K562 (cell line): ENCODE data around the gene KCNH2. TPM values are rescaled to one million over a fixed set of nuclear protein-coding genes. Genes with fewer than 3 reads are reported as not detected.
"Not testable (repeated sequence)": the region's sequence is repeated elsewhere in the genome, so short reads cannot be mapped to it uniquely, and the experiment has no call there.

Source experiments
- BCL6 ChIP-seq: fragments of 250-450 bp; sonication (Bioruptor Pico); IDR thresholded peaks from 2 replicates; pipeline ENCODE4 v1.4.0; 2020
- CEBPG ChIP-seq, 3 experiments: fragments of 200-800 bp in 1 of 3; sonication (Bioruptor generic) in 1 of 3; sonication (generic) in 1 of 3; formaldehyde crosslinking in 1 of 3; IDR thresholded peaks in 2 of 3; conservative IDR thresholded peaks in 1 of 3; 2 replicates each; pipeline versions ENCODE4 v1.6.1 to v1.8.0; 2016 to 2022; ENCODE audit warnings: missing compliant biosample characterization in 2 of 3, missing genetic modification characterization in 2 of 3, mild to moderate bottlenecking in 1 of 3, missing genetic modification reagents in 1 of 3
- CGGBP1 ChIP-seq: fragments of 250-450 bp; sonication (Bioruptor Pico); IDR thresholded peaks from 2 replicates; pipeline ENCODE4 v1.9.0; 2021; ENCODE audit warnings: mild to moderate bottlenecking
- CLOCK ChIP-seq: fragments of 250-450 bp; sonication (Bioruptor Pico); IDR thresholded peaks from 2 replicates; pipeline ENCODE4 v1.4.0; 2020; ENCODE audit warnings: mild to moderate bottlenecking, moderate library complexity, borderline replicate concordance
- ELF2 ChIP-seq: fragments of 250-450 bp; sonication (Bioruptor Pico); IDR thresholded peaks from 2 replicates; pipeline ENCODE4 v1.5.0; 2021; ENCODE audit warnings: mild to moderate bottlenecking
- ELF4 ChIP-seq: fragments of 450-650 bp; formaldehyde crosslinking; IDR thresholded peaks from 2 replicates; pipeline ENCODE4 v1.4.0; 2022; ENCODE audit warnings: missing genetic modification characterization
- HDAC8 ChIP-seq: fragments of 450-650 bp; IDR thresholded peaks from 2 replicates; pipeline ENCODE4 v1.6.1; 2016; ENCODE audit warnings: mild to moderate bottlenecking, missing genetic modification characterization, moderate library complexity, missing compliant biosample characterization
- MAFG ChIP-seq: fragments of 450-650 bp; conservative IDR thresholded peaks from 2 replicates; pipeline ENCODE4 v1.6.1; 2016; ENCODE audit warnings: missing genetic modification characterization, missing compliant biosample characterization
- NFRKB ChIP-seq: fragments of 450-650 bp; IDR thresholded peaks from 2 replicates; pipeline ENCODE4 v1.6.1; 2016; ENCODE audit warnings: low read depth
- POLR2A ChIP-seq: fragments of 450-650 bp; conservative IDR thresholded peaks from 2 replicates; pipeline ENCODE4 v1.6.1; 2016
- SOX6 ChIP-seq: fragments of 450-650 bp; IDR thresholded peaks from 2 replicates; pipeline ENCODE4 v1.6.1; 2014; ENCODE audit warnings: mild to moderate bottlenecking
- STAT5A ChIP-seq: IDR thresholded peaks from 2 replicates; pipeline ENCODE4 v1.6.1; 2012; ENCODE audit warnings: low read length, inconsistent platforms, borderline replicate concordance
- TBL1XR1 ChIP-seq, 2 experiments: IDR thresholded peaks; 2 replicates each; pipeline ENCODE4 v1.6.1; 2012; ENCODE audit warnings: improper control_type of control experiment in 2 of 2, low read length in 2 of 2, mild to moderate bottlenecking in 1 of 2
- ZNF707 ChIP-seq: fragments of 250-450 bp; sonication (Bioruptor Pico); conservative IDR thresholded peaks from 2 replicates; pipeline ENCODE4 v1.8.0; 2022; ENCODE audit warnings: inconsistent platforms, mild to moderate bottlenecking, moderate library complexity
- ZNF766 ChIP-seq: fragments of 200-800 bp; sonication (Bioruptor generic); conservative IDR thresholded peaks from 2 replicates; pipeline ENCODE4 v1.6.1; 2016; ENCODE audit warnings: missing genetic modification characterization, missing compliant biosample characterization
- ZNF79 ChIP-seq: fragments of 250-450 bp; sonication (Bioruptor Pico); IDR thresholded peaks from 2 replicates; pipeline ENCODE4 v1.4.0; 2020; ENCODE audit warnings: low read depth, mild to moderate bottlenecking, moderate library complexity
- polyA plus RNA-seq, 8 experiments: library from polyadenylated mRNA; depleted of rRNA in 4 of 8; stranded (reverse) in 5 of 8; unstranded in 3 of 8; fragments of >200 nt; fragmentation: Nextera tagmentation in 2 of 8; fragmentation: Illumina TruSeq in 1 of 8; extraction: Ambion mirVana in 2 of 8; extraction: Trizol in 1 of 8; gene quantifications; 2 replicates each; pipeline versions ENCODE4 v1.2.1 to v1.2.3, GENCODE V29; 2011 to 2014; ENCODE audit warnings: inconsistent platforms in 1 of 8, missing spikeins in 1 of 8
- total RNA-seq, 7 experiments: library from RNA; depleted of rRNA in 6 of 7; stranded (reverse); fragments of >200 nt in 6 of 7; fragmentation: Illumina TruSeq in 2 of 7; extraction: Trizol in 2 of 7; gene quantifications; 2 replicates each; pipeline versions ENCODE4 v1.2.1 to v1.2.3, GENCODE V29; 2011 to 2021; ENCODE audit warnings: low replicate concordance in 1 of 7
- TF ChIP-seq, protein P1 (sequence below): fragments of 450-650 bp; formaldehyde crosslinking; IDR thresholded peaks from 2 replicates; pipeline ENCODE4 v1.4.0; 2020; ENCODE audit warnings: mild to moderate bottlenecking, moderate library complexity
- TF ChIP-seq, protein P2 (sequence below), 2 experiments: fragments of 200-800 bp in 1 of 2; sonication (Bioruptor generic) in 1 of 2; sonication (generic) in 1 of 2; formaldehyde crosslinking in 1 of 2; IDR thresholded peaks in 1 of 2; conservative IDR thresholded peaks in 1 of 2; 2 replicates each; pipeline versions ENCODE4 v1.5.0 to v1.6.1; 2016 to 2020; ENCODE audit warnings: missing compliant biosample characterization in 1 of 2, missing genetic modification characterization in 1 of 2, missing genetic modification reagents in 1 of 2
- TF ChIP-seq, protein P3 (sequence below): sonication (generic); formaldehyde crosslinking; IDR thresholded peaks from 2 replicates; pipeline ENCODE4 v1.8.0; 2022; ENCODE audit warnings: missing genetic modification reagents, mild to moderate bottlenecking, moderate library complexity, borderline replicate concordance

KCNH2 gene
- total and polyA plus RNA-seq, 9 of the 15 experiments (the other 6 are each of a cell fraction or from before 2014, with no cell fraction given) = 18.1 to 368 (median 218) TPM

GRCh38 chr7:151026771-151027727 is 48.9 kb upstream of the KCNH2 start (continued):
- TF ChIP-seq HDAC8 (tag) = peak; percentile 95
- TF ChIP-seq ELF2 = peak; percentile 53; the same call in 1 of the 2 replicates
- TF ChIP-seq SOX6 = peak; percentile 91
- TF ChIP-seq, protein P1, sequence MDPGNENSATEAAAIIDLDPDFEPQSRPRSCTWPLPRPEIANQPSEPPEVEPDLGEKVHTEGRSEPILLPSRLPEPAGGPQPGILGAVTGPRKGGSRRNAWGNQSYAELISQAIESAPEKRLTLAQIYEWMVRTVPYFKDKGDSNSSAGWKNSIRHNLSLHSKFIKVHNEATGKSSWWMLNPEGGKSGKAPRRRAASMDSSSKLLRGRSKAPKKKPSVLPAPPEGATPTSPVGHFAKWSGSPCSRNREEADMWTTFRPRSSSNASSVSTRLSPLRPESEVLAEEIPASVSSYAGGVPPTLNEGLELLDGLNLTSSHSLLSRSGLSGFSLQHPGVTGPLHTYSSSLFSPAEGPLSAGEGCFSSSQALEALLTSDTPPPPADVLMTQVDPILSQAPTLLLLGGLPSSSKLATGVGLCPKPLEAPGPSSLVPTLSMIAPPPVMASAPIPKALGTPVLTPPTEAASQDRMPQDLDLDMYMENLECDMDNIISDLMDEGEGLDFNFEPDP (CRISPR knock-in tag) = 0 out of 2 replicates have a peak, but pooled peaks have one; percentile 23
- 0 out of 2 replicates have a peak, but pooled peaks have one; percentile 26 for TF ChIP-seq ZNF707
- TF ChIP-seq, protein P2, sequence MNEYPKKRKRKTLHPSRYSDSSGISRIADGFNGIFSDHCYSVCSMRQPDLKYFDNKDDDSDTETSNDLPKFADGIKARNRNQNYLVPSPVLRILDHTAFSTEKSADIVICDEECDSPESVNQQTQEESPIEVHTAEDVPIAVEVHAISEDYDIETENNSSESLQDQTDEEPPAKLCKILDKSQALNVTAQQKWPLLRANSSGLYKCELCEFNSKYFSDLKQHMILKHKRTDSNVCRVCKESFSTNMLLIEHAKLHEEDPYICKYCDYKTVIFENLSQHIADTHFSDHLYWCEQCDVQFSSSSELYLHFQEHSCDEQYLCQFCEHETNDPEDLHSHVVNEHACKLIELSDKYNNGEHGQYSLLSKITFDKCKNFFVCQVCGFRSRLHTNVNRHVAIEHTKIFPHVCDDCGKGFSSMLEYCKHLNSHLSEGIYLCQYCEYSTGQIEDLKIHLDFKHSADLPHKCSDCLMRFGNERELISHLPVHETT (CRISPR knock-in tag; conservative IDR thresholded peaks at IDR 0.05 in 1 of 2, IDR thresholded peaks at IDR 0.05 in 1 of 2) = peak in 1 of 2 experiments; percentile 95; a peak in 2 of 4 replicates
- peak; percentile 66 for TF ChIP-seq MAFG (tag)
- peak; percentile 93 for TF ChIP-seq ZNF766 (CRISPR knock-in tag)
- TF ChIP-seq ELF4 (CRISPR knock-in tag) = peak; percentile 96
- TF ChIP-seq STAT5A = 0 out of 2 replicates have a peak, but pooled peaks have one; percentile 16
- TF ChIP-seq BCL6 (CRISPR knock-in tag) = peak; percentile 85; the same call in 1 of the 2 replicates
- peak; percentile 91 for TF ChIP-seq ZNF79
- TF ChIP-seq, protein P3, sequence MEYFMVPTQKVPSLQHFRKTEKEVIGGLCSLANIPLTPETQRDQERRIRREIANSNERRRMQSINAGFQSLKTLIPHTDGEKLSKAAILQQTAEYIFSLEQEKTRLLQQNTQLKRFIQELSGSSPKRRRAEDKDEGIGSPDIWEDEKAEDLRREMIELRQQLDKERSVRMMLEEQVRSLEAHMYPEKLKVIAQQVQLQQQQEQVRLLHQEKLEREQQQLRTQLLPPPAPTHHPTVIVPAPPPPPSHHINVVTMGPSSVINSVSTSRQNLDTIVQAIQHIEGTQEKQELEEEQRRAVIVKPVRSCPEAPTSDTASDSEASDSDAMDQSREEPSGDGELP (CRISPR knock-in tag) = 0 out of 2 replicates have a peak, but pooled peaks have one; percentile 22
- peak; percentile 92; the same call in 1 of the 2 replicates for TF ChIP-seq CLOCK (CRISPR knock-in tag)
- TF ChIP-seq TBL1XR1 (IDR thresholded peaks at IDR 0.05; ENCODE audit: low read length in 2 of 2) = peak; percentile 3 to 13; a peak in 2 of 4 replicates
- peak; percentile 13; the same call in 1 of the 2 replicates for TF ChIP-seq CEBPG (CRISPR knock-in tag; IDR thresholded peaks at IDR 0.05)
- not testable (repeated sequence) for TF ChIP-seq CEBPG (tag; conservative IDR thresholded peaks at IDR 0.05 in 1 of 2, IDR thresholded peaks at IDR 0.05 in 1 of 2)
- peak; percentile 86 for TF ChIP-seq NFRKB
- TF ChIP-seq CGGBP1 (CRISPR knock-in tag) = 0 out of 2 replicates have a peak, but pooled peaks have one; percentile 20
- peak; percentile 46; the same call in 1 of the 2 replicates for TF ChIP-seq POLR2A
